HG03520 (cell line): ENCODE measurements around the gene SEC16B.

Experiments
- ATAC-seq: cut with Tn5 transposase; IDR thresholded peaks from one replicate; pipeline ENCODE4 v1.9.1; 2021; ENCODE audit warnings: mild to moderate bottlenecking, moderate library complexity; ENCODE audit not compliant: unreplicated experiment

SEC16B gene

DNA sequence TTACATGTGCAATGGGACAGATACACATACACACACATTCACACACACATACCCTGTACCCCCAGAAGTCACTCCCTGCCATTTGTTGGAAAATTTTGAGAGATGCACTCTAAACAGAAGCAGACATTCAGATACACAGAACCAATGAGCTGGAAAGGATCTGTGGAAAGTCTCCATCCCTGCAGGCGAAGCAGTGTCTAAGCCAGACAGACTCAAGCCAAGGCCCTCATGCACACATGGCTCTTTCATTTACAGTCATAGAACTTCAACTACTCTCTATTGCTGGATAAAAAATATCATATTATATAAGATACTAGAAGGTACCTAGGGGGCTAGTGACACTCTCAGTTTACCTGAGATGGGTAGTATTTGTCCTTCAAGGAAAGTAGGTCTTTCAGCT lies 7.3 kb upstream of the SEC16B start:
- ATAC-seq, result no peak

DNA sequence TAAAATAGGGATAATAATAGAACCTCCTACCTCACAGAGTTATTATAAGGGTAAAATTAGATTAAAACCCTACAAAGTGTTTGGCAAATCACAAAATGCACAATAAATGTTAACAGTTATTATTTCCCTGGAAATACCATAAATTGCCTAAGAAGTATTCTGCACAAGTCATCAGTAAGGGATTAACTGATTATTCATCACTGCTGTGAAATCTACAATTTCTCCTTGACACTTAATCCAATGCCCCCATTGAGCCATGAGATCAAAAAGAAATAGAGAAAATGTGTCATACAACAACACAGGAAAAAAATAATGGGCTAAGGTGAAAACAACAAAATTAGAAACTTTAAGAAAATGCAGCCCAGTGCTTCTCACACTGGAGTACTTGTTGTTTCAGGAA lies 6.7 kb upstream of the SEC16B start:
- no peak for ATAC-seq

DNA sequence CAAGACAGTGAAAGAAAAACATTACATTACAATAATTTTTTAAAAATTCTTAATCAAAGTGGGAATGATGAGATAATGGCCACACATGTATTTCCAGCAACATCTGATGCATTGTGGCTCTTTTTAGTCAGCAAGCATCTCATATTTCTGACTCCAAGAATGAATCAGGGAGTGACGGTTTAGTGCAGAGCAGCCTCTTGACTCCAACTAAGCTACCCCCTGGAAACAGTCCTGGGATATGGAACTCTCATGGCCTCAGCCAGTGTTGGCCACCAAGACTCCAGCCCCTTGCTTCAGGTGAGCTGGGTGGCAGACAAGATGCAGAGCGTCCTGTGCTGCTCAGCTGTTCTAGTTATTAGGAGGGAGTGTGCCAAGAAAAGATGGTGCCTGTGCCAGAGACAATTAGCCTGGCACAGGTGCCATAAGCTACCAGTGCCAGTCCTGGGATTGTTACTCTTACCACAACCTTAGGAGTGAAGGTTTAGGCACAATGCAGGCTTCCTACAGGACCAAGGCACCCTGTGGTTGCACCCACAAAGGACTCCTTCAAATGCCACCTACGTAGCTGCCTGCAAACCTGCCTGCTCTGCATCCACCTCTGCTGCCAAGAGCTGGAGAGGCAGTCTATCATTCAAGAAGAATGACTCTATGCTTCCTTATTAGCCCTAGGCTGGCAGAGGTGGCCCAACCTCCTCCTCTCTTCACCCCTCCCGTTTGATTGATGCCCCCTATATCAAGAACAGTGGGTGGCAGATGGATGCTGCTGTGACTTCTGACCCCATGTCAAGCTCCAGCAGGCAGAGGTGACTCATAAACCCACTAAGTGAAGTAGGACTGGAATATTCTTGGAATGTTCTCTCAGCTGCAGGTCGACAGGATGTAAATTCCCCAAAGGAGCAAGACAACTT lies 6.0 kb upstream of the SEC16B start:
- ATAC-seq, result no peak

DNA sequence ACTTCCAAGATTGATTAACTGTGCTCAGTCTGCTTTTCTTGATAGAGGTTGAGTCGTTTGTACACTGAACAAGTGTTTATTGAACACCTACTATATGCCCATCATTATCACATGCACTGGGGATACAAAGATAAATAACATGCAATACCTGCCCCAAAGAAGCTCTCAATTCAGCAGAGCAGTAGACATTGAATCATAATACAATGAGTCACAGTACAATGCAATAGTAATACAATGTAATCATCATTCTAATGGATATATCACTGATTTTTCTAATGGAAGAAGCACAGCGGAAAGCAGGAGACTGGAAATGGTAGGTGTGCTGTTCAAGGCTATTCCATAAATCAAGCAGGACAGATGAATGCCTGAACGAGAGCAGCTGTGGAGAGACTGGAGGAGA lies 3.7 kb upstream of the SEC16B start:
- no peak for ATAC-seq

DNA sequence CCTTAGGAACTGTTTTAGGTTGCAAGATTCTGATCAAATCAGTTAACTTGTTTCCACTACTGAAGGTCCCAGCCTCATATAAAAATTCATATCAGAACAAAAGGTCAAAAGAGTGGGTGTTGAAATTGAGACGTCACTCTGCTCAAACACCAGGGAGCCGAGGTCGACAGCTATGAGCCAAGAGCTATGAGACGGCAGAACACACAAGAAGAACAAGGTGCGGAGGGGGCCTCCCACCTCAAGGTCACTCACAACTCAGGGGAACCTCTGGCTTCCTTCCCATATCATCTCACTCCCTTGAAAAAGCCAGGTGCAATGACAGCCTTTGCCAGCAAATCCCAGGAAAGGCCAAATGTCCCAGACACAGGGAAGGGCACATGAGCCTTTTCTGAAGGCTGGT lies 749 bp downstream of the SEC16B start:
- no peak for ATAC-seq

DNA sequence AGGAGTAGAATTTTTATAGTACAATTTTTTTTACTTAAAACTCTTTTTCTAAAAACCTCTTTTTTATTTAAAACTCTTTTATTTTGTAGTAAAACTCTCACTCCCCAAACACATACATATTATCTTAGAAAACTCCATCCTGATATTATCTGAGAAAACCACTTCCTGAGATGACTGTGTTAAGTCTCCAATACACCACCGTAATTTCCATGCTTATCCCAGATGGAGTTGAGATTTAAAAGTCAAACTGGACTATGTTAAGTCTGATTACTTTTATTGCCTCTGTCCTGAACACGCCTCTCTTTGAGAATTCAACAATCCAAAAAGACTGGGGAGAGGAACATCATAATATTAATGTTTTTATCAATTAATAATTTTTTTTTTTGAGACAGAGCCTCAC lies 3.7 kb downstream of the SEC16B start:
- ATAC-seq, result no peak

DNA sequence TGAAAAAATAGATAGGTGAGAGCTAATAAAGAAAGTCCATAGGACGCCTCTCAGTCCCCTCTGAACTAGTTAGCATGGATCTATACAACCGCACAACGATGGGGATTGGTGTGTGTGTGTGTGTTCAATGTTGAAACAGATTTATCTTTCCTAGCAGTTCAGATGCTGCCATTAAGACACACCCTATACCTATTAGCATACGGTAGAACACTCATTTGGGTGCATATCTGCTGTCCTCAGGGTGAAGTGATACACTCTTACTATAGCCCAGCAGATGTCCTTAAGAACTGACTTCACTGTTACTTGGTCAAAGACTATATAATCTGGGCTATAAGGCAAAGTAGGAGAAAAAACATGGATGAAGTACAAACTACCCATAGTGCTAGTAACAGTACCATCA lies 4.6 kb downstream of the SEC16B start:
- no peak for ATAC-seq

DNA sequence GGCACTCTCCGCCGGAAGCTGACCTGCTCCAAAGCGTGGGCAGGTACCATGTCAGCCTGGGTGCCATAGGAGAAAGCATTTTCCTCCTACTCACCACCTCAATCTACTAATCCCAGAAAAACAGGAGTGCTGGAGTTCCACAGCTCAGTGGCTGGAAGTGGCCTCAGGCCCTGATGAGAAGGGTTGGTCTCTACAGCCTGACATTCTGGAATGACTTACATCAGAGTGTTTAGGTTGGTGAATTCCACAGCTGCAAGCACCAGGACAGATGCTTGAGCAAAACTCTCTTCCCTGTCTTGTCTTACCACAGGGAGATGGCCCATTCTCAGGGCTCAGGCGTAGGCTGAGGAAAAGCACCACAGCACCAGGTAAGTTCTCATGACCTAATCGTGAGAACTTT lies 5.5 kb downstream of the SEC16B start:
- no peak for ATAC-seq

DNA sequence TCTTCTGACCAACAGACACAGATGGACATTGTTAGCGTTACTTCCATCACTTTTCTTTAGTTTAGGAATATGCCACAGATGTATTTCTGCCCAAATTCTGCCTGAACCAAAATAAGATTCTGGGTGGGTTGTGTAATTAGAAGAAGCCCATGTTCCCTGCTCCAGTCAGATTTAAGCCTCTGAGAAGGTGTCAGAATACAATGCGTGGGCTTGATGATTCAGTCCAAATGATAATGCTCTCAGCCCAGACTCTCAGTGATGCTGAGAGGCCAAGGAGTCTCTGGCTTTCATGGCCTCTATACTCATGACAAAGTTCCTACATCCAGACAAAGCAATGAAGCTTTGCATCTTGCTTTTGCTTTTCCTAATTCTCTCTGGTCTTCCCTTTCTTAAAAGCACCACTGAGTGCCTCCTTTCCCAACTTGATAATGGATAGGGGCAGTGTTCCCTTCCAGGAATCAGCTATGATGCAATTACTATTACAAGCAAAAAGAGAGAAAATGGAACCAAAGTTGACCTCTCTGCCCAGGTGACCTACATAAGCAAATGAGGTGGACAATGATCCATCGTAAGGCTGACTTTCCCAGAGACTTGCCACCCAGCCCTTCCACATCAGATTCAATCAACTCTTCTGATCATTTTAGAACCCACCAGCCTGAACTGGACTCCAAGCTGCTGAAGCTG lies 8.8 kb downstream of the SEC16B start:
- ATAC-seq, result no peak

DNA sequence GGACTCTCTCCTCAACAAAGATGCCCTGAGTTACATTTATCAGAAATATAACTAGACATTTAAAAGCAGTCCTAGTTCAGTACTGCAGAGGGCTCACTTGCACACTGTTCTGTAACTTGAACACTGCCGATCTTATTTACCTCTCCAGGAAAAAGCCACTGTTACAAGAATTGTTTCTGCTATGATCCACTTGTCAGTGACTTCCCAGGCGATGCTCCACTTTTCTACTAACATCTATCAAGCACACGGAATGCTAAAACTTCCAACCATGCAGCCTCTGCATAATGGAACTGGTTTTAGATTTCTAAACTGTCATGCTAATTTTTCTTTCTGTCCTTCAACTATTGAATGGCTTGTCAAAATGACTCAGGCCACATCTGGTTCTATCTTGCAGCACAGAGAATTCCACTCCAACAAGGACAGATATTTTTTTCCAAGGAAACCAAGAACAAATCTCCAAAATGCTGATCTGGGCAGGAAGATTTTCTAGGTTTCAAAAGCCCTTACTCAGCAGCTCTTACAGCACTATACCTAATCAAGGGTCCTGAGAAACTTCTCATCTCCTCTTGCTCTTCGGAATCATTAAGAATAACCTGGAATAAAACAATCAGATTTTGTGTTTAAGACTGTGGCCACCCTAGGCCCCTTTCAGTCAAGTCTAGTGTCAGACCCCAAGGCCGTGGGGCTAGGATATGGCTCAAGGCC lies 9.9 kb downstream of the SEC16B start:
- ATAC-seq, result no peak

DNA sequence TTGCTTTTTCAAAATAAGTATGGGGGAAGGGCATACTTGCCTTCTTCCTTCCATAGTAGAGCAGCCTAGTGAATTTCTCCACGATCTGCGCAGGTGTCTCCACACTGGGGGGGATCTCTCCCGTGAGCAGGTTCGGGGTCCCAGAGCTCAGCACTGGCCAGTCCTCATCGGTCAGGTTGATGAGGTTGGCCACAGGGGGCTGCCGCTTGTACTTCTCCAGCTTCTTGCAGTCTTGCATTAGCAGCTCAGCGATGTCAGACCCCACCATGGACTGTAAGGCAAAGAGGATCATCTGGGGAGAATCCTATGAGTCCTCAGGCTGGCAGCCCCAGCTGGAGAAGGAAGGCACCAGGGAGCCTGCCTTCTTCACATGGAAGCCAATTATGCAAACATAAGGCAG lies 11.8 kb downstream of the SEC16B start:
- ATAC-seq, result no peak

DNA sequence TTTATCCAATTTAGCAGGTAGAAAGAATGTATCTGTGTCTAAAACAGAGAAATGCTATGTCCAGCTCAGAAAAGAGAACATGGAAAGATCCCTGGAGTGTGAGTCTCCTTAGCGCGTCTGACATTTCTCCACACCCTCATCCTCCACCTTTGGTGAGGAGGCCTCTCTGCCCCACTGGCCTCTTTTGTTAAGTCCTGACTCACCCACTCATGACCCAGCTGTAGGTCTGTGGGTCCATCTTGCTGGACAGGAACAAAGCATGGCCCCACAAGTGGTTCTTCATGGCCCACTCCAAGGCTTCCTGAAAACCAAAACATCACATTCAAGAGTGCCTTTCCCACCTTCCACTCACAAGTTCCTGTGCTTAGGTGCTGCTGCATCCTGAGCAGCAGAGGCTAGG lies 15.8 kb downstream of the SEC16B start:
- no peak for ATAC-seq

DNA sequence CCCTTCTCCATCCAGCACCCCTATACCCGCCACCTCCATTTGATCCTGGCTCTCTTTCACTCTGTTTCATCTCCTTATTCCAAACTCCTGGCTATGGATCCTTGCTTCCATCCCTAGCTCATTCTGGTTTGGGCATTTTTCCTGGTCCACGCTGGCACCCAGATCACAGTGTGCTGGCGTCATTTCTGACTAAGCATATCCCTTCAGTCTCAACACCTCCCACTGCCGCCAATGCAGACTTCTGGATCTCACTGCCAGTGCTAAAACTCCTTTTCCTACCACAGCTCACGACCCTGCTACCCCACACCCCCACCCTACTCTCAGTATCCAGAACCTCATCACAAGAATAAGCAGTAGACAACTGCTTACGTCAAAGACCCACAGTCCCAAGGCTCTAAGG lies 16.3 kb downstream of the SEC16B start:
- no peak for ATAC-seq

DNA sequence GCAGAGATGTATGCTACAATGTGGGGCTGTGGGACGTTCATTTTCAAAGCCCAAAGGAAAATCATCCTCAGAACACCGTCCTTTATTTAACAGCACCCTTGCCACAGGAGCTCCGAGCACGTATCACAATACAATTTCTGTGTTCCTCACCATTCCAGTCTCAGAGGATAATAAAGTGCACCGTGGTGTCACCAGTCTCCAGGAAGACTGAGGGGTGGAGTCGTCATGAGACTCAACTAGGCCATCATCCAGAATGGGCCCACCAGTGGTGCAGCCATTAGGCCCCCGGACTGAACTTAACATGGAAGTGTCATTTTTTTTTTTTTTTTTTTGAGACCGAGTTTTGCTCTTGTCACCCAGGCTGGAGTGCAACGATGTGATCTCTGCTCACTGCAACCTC lies 17.2 kb downstream of the SEC16B start:
- ATAC-seq, result no peak

DNA sequence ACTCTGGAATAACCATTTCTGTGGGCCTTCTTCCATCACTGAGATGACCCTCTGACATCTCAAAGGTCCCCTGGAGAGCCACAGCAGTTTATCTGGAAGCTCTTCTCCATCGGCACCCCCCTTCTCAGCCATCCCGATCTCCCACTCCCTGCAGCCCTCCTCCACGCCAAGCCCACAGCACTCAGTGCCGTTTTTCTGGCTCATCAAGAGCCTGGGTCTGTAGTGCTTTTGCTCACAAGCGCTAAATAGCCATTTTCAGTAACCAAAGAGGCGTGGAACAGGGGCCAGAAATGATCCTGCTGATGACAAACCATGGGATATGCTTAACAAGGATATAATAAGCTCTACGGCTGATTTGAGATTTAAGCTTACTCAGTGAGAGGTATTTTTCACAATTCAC lies 17.6 kb downstream of the SEC16B start:
- ATAC-seq, result no peak

DNA sequence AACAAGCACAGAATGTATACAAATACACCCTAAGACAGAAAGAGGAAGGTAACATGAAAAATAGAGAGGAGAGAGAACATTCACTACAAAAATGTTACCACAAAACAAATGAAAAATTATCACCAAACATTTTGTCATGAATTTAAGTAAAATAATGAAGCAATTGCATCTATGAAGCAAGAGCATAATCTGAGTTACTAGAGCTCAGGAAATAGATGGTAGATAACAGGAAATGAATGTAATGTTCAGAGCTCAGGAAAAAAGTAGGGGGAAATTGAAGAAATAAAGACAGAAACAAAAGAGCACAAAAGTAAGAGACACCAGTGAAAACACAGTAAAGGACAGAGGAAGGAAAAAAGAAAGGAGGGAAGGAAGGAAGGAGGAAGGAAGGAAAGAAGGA lies 19.4 kb downstream of the SEC16B start:
- no peak for ATAC-seq

DNA sequence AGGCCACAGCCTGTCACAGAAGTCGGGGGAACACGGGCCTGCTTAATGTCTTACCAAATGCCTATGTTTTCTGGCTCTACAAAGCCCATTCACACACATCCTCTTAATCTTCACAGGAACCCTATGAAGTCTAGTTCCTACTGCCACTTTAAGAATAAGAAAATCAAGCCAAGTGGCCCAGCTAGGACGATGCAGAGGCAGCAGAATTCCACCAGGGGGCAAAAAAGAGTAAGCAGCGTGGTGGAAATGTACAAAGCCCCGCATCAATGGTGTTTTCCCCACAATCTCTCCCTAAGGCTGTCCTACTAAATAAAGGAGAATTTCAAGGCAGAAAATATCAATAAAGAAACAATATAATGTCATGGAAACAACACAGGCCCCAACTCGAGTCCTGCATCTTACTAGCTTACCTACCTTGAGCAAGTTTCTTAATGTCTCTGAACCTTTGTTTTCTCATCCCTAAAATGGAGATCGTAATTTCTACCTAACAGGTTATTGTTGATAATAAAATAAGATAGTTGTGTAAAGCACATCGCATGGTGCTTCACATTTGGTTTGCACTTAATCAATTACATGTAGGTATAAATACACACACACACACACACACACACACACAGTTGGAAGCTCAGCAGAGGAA lies 21.4 kb downstream of the SEC16B start:
- ATAC-seq, result peak; percentile 80

DNA sequence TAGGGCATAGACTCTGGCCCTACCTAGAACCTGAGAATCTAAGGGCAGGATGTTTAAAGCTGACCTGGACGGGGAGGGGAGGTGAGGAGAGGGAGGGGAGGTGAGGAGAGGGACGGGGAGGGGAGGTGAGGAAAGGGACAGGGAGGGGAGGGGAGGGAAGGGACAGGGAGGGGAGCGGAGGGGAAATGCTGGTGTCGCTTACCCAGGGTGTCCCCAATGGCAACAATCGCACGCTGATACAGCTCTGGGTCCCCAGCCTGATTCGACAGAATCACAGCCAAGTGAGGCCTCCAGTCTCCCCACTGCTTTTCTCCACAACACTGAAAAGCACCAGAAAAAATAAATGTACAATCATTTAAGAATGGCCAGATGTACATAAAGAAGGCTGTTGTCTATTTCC lies 22.2 kb downstream of the SEC16B start:
- no peak for ATAC-seq

DNA sequence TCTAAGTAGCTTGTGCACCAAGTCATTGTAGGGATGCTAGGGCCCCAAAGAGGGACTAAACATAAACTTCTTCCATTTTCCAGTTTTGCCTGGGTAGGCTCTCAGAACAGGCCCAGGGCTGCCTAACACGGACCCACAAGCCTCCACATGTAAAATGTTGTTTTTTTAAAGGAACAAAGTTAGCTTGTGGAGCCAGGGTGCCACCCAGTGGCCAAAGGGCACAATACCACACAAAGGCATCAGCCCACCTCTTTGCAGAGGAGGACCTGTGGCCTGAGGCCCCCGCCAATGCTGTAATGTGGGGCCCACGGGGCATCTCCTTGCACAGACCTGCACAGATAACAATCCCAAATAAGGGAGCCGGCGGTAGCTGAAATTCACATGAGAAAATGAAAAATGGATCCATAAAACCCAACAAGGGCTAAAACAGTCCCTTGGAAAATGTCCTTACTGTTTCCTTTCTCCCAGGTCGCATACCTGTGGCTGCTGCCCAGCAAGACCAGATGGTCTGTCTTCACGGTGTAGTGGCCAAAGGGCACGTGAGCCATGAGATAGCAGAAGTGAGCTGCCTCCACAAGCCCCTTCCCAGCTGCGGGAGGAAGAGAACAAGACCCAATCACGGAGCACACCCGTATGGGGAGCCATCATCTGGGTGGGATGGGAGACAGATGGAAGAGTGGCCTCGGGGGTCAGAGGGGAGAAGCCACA lies 23.8 kb downstream of the SEC16B start:
- peak; percentile 65 for ATAC-seq

DNA sequence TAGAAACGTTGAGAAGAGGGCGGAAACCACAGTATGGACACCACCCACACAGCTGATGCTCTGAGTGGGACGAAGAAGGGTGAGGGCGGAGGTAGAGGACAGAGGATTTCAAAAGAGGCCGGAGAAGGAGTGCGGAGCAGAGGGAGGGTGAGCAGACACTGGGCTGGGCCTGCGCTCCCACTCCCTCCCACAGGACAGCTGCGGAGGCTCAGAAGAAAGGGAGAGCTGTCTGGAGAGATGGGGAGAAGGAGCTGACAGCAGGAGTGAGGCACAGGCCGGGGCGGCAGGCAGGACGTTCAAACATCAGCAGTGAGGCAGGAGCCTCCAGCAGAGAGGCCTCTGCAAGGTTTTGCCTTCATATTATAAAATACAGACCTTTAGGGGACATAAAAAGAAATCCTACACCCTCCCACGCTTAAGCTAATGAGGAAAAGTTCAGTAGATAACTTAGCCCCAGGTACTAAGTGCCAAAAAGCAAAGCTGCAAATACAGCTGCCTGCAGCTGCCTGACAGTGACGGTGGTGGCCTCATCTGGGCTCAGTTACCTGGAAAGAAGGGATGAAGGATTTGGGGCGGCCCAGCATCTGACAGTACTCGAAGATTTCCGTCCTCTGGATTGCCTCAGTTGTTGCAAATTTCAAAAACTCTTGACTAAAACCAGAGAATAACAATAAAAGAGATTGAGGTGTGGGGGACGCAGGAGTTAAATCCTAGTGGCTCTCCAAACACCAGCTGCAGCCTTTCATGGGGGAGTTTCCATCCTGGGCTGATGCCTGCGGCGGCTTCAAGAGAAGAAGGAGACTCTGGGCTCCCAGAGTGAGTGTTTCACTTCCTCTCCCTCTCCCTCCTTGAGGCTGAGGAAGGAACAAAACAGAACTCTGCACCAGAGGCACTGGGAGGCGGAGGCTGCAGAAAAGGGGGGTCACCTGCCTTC lies 25.6 kb downstream of the SEC16B start:
- ATAC-seq, result no peak
